GM06990 (cell line): ENCODE data around the gene PHF14.

Experiments used
- DNase-seq: peaks from one replicate; pipeline ENCODE4 v3.0.0-alpha.2; 2011; ENCODE audit not compliant: insufficient read length; ENCODE audit errors: extremely low read depth
- H3K27me3 ChIP-seq: replicated peaks from 2 replicates; pipeline ENCODE4 v1.6.0; 2011; ENCODE audit warnings: low read length; ENCODE audit not compliant: control insufficient read depth, insufficient read depth
- H3K36me3 ChIP-seq: 2 replicates; pipeline ENCODE4 v1.5.1; 2011; ENCODE audit warnings: low read length; ENCODE audit not compliant: control insufficient read depth, insufficient read depth
- H3K4me3 ChIP-seq: replicated peaks from 2 replicates; pipeline ENCODE4 v1.5.1; 2011; ENCODE audit warnings: low read depth, mild to moderate bottlenecking, control low read depth, low read length
- TF ChIP-seq, protein P1 (sequence below): IDR thresholded peaks from 2 replicates; pipeline ENCODE4 v1.5.1; 2011; ENCODE audit warnings: low read length, control low read depth, mild to moderate bottlenecking, inconsistent platforms; ENCODE audit not compliant: insufficient read depth, poor library complexity, severe bottlenecking

The PHF14 gene

DNA sequence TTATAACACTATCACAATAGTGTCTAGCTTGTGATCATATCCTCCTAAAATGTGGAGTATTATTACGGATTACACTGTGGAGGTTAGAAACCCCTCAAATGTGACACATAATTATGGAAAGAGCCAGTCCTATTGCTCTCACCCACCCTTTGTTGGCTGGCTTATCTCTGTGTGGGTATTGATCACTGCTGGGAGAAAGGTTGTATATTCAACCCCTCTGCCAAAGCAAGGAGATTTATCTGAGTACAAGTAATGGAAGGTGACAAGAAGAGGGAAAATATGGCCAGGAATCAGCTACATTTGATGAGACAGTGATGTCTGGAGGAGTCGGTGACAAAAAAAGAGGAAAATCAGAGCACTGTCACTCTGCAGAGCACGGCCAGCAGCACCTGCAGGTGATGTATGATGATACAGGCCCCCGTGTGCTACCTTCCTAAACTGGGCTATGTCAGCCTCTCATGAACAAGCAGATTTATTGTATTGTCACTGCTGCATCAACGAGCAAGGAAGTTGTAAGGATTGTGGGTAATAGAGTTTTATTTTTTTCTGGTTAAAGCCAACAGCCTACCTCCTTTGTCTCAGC lies 235.3 kb downstream of the PHF14 start:
- Histone ChIP-seq H3K27me3 (no peaks in the 10 kb centered on the region), H3K4me3 (no peak overlapping the region), H3K36me3 (no peaks in the 10 kb centered on the region)
- TF ChIP-seq, protein P1, sequence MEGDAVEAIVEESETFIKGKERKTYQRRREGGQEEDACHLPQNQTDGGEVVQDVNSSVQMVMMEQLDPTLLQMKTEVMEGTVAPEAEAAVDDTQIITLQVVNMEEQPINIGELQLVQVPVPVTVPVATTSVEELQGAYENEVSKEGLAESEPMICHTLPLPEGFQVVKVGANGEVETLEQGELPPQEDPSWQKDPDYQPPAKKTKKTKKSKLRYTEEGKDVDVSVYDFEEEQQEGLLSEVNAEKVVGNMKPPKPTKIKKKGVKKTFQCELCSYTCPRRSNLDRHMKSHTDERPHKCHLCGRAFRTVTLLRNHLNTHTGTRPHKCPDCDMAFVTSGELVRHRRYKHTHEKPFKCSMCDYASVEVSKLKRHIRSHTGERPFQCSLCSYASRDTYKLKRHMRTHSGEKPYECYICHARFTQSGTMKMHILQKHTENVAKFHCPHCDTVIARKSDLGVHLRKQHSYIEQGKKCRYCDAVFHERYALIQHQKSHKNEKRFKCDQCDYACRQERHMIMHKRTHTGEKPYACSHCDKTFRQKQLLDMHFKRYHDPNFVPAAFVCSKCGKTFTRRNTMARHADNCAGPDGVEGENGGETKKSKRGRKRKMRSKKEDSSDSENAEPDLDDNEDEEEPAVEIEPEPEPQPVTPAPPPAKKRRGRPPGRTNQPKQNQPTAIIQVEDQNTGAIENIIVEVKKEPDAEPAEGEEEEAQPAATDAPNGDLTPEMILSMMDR: no peak
- DNase-seq: no peak

DNA sequence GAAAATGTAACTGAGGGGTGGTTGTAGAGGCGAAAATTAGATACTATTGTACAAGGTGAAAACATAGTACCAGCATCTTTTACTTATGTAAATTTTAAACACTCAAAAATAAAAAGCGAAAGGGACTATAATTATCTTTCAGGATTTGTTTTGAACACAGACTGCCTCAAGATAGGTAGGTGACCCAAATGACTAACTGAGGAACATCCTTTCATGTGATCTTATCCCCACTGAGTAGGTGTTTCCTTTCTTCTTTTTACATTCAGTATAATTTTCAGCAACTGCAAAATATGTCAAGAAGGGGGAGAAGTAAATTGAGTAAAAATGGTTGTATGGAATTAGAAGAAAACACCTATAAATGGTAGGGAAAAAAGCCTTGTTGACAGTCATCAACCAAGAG lies 236.7 kb downstream of the PHF14 start:
- TF ChIP-seq, protein P1: no peak
- Histone ChIP-seq H3K27me3 (no peaks in the 10 kb centered on the region), H3K36me3 (no peaks in the 10 kb centered on the region), H3K4me3 (no peak overlapping the region)
- no peak for DNase-seq

DNA sequence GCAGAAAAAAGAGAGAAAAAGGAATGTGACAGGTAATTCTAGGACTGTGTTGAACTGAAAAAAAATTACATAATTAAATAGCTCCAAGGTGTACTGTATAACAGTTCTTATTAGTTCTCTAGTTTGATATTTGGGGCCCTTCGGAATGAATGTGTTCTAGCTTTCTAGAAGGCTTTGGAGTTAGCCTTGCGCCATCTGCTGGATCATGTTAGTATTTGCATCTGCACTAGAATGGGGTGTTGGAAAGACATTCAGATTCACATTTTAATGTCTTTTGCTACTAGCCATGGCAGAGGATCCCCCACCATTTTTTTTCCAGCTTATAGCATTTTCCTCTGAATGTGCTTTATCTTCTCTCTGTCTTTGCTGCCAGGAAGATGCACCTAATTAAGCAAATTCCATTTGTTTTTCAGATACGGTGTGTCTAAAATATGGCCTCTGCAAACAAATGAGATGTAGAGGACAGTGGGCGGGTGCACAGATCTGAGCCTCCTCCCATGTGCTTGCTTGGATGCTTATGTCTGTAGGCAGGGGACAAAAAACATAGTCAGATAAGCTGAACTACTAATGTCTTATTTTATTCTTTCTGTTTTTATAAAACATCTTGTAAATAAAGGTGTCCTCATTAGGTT lies 238.5 kb downstream of the PHF14 start:
- H3K36me3 ChIP-seq: no peaks in the 10 kb centered on the region
- H3K27me3 ChIP-seq: no peaks in the 10 kb centered on the region
- DNase-seq: no peak
- TF ChIP-seq, protein P1: peak; percentile 84
- no peak overlapping the region for H3K4me3 ChIP-seq

DNA sequence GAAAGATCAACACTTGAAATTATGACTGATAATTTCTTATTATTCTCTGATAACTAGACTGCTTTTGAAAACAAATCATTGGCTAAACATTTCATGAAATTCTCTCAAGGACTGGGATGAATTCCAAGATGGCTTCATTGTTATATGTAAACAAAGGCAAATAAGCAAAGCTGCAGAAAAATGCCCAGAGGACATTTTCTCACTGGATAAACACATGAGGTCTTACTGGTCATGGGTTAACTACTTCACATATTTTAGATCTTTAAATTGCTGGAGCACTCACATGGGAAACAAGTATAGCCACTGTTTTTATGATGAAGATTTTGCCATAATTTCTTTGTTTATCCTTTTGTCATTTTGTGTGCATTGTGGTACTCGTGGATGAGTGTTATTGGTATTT lies 239.1 kb downstream of the PHF14 start:
- no peaks in the 10 kb centered on the region for H3K27me3 ChIP-seq
- DNase-seq: no peak
- TF ChIP-seq, protein P1: no peak
- H3K4me3 ChIP-seq: no peak overlapping the region
- no peaks in the 10 kb centered on the region for H3K36me3 ChIP-seq

DNA sequence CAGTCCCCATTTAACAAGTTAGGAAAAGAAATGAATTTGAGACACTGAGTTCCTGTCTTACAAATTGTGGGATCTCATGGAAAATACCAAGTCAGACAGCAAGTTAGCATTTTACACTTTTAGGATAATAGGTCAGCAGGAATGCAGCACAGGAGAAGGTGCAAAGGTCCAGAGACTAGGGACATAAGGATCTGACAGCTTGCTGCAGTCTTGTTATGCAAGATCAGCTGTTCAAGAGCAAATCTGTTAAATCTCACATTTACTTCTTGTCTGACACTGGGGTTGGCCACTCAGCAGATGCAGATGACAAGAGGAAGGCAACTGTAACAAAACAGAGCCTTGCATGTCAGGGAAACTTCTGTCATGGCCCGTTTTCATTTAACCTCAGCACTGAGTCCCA lies 239.6 kb downstream of the PHF14 start:
- no peaks in the 10 kb centered on the region for H3K36me3 ChIP-seq
- TF ChIP-seq, protein P1: no peak
- no peak overlapping the region for H3K4me3 ChIP-seq
- no peaks in the 10 kb centered on the region for H3K27me3 ChIP-seq
- DNase-seq: no peak
